ENCODE measurements around the gene VAC14.

DNA sequence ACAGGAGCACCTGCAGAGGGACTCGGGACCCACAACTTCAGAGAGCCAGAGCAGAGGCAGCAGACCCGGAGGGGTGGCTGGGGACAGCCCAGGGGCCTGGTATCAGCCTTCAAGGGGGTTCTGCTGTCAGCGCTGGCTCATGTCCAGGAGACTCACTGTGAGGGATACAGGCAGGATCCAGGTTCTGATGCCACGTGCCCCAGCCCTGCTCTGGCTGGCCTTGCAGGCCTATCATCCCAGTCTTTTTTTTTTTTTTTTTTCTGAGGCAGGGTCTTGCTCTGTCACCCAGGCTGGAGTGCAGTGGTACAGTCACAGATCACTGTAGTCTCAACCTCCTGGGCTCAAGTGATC, 106.1 kb downstream of the VAC14 start:
- TF ChIP-seq POLR2AphosphoS5 (IDR thresholded peaks at IDR 0.05) (no peak), EP300 (IDR thresholded peaks at IDR 0.05) (no peak), POLR2A (IDR thresholded peaks at IDR 0.05; ENCODE audit: low read depth) (no peak)
- TF ChIP-seq, protein P1, sequence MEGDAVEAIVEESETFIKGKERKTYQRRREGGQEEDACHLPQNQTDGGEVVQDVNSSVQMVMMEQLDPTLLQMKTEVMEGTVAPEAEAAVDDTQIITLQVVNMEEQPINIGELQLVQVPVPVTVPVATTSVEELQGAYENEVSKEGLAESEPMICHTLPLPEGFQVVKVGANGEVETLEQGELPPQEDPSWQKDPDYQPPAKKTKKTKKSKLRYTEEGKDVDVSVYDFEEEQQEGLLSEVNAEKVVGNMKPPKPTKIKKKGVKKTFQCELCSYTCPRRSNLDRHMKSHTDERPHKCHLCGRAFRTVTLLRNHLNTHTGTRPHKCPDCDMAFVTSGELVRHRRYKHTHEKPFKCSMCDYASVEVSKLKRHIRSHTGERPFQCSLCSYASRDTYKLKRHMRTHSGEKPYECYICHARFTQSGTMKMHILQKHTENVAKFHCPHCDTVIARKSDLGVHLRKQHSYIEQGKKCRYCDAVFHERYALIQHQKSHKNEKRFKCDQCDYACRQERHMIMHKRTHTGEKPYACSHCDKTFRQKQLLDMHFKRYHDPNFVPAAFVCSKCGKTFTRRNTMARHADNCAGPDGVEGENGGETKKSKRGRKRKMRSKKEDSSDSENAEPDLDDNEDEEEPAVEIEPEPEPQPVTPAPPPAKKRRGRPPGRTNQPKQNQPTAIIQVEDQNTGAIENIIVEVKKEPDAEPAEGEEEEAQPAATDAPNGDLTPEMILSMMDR (IDR thresholded peaks at IDR 0.05) = no peak

Data from esophagus muscularis mucosa (tissue), 4 donors.